NCI-H2107 (cell line): ENCODE data around the gene TMPRSS7.

Experiments
- DNase-seq: peaks from one replicate; lab custom pipeline; 2025; lab: John Stamatoyannopoulos, UW

Gene TMPRSS7

GRCh38 chr3:112101916-112102315 lies 67.4 kb downstream of the TMPRSS7 start:
- no peak for DNase-seq

- DNase-seq = no peak
Measured at GRCh38 chr3:112104774-112105173, 70.2 kb downstream of the TMPRSS7 start.

GRCh38 chr3:112109322-112109721 lies 74.8 kb downstream of the TMPRSS7 start:
- DNase-seq = peak; percentile 38

- peak; percentile 64 for DNase-seq
Measured at GRCh38 chr3:112111785-112112402, 77.4 kb downstream of the TMPRSS7 start.

GRCh38 chr3:112114576-112115160 lies 80.1 kb downstream of the TMPRSS7 start:
- no peak for DNase-seq

GRCh38 chr3:112115161-112115739 lies 80.7 kb downstream of the TMPRSS7 start:
- no peak for DNase-seq

- DNase-seq = no peak
Measured at GRCh38 chr3:112115806-112116383, 81.4 kb downstream of the TMPRSS7 start.

- no peak for DNase-seq
Measured at GRCh38 chr3:112116748-112117186, 82.2 kb downstream of the TMPRSS7 start.

GRCh38 chr3:112117415-112117814 lies 82.9 kb downstream of the TMPRSS7 start:
- DNase-seq = no peak

GRCh38 chr3:112117841-112118571 lies 83.5 kb downstream of the TMPRSS7 start:
- no peak for DNase-seq

GRCh38 chr3:112119962-112120836 lies 85.7 kb downstream of the TMPRSS7 start:
- no peak for DNase-seq

GRCh38 chr3:112121577-112122547 lies 87.3 kb downstream of the TMPRSS7 start:
- no peak for DNase-seq

GRCh38 chr3:112122870-112123269 lies 88.3 kb downstream of the TMPRSS7 start:
- no peak for DNase-seq

- no peak for DNase-seq
Measured at GRCh38 chr3:112123548-112123947, 89.0 kb downstream of the TMPRSS7 start.

- no peak for DNase-seq
Measured at GRCh38 chr3:112124907-112125607, 90.5 kb downstream of the TMPRSS7 start.

GRCh38 chr3:112126511-112126911 lies 92.0 kb downstream of the TMPRSS7 start:
- no peak for DNase-seq

- DNase-seq = no peak
Measured at GRCh38 chr3:112127522-112128494, 93.3 kb downstream of the TMPRSS7 start.
